ENCODE data around the gene ZNF276.
"Not testable (repeated sequence)": the region's sequence is repeated elsewhere in the genome, so short reads cannot be mapped to it uniquely, and the experiment has no call there.

The ZNF276 gene

GRCh38 chr16:89736554-89736953 lies 15.2 kb downstream of the ZNF276 start:
- no peak for DNase-seq (ENCODE audit: low read depth, low spot score)

DNA sequence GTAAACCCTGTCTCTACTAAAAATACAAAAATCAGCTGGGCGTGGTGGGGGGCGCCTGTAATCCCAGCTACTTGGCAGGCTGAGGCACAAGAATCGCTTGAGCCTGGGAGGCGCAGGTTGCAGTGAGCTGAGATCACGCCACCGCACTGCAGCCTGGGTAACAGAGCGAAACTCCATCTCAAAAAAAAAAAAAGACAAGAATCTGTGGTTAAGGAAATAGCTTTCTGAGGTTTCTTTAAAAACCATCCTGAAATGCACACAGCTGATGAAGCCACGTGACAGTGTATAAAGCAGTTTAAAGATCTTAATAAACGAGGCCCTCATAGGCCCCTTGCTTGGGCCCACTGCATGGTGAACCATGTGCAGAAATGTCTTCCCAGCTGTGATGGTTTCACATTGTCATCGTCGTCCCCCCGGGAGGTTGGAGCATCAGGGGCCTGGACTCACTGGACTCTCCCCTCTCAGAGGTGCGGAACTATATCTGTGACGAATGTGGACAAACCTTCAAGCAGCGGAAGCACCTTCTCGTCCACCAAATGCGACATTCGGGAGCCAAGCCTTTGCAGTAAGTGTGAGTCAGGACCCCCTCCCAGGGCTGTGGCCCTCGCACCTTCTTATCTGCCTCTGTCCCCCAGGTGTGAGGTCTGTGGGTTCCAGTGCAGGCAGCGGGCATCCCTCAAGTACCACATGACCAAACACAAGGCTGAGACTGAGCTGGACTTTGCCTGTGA lies 16.2 kb downstream of the ZNF276 start:
- DNase-seq (ENCODE audit: low read depth, low spot score), result no peak

- DNase-seq (ENCODE audit: low read depth, low spot score), result no peak
These were observed 16.7 kb downstream of the ZNF276 start for GRCh38 chr16:89738072-89738377.

DNA sequence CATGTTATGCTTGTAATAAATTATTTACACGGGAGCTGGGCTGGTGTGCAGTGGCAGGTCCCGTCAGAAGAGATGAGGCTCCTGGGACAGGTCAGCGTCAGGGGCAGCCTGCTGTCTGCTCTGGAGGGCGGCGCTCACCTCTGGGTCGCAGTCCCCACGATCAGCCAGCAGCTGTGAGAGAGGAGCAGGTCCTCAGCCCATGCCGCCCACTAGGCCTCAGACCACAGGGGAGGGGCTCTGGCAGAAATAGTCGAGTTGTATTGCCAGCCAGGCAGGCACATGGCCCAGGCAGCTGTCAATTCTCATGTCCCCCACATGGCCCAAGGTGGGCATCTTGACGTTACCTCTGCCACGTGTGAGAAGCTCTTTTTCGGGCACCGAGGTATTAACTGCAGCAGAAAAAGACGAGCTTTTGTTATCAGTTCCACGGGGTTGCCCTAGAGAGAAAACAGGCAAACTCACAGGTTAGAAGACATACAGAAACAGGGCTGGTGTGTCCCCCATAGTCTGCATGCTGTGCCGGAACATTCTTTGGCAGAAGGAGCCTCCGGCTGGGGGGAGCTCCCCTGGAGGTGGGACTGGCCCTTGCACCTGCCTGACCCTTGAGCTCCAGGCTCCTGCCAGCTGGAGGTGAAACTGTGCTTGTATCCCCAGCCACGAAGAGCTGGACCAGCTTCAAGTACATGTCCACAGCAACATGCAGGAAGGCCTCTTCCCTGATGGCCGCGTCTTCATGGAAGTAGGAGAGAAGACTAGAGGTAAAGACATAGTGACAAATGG lies 17.4 kb downstream of the ZNF276 start:
- no peak for DNase-seq (ENCODE audit: low read depth, low spot score)

- DNase-seq (ENCODE audit: low read depth, low spot score), result no peak
These were observed 18.0 kb downstream of the ZNF276 start for GRCh38 chr16:89739383-89739782.

GRCh38 chr16:89741342-89742014 lies 20.1 kb downstream of the ZNF276 start:
- no peak for DNase-seq (ENCODE audit: low read depth, low spot score)

- no peak for DNase-seq (ENCODE audit: low read depth, low spot score)
These were observed 21.6 kb downstream of the ZNF276 start for GRCh38 chr16:89742948-89743347.

GRCh38 chr16:89744813-89745212 lies 23.5 kb downstream of the ZNF276 start:
- no peak for DNase-seq (ENCODE audit: low read depth, low spot score)

- DNase-seq (ENCODE audit: low read depth, low spot score), result no peak
These were observed 24.7 kb downstream of the ZNF276 start for GRCh38 chr16:89746043-89746442.

GRCh38 chr16:89748076-89748475 lies 26.7 kb downstream of the ZNF276 start:
- DNase-seq (ENCODE audit: low read depth, low spot score), result no peak

- DNase-seq (ENCODE audit: low read depth, low spot score), result no peak
These were observed 27.6 kb downstream of the ZNF276 start for GRCh38 chr16:89748921-89749320.

- no peak for DNase-seq (ENCODE audit: low read depth, low spot score)
These were observed 28.3 kb downstream of the ZNF276 start for GRCh38 chr16:89749637-89750036.

DNA sequence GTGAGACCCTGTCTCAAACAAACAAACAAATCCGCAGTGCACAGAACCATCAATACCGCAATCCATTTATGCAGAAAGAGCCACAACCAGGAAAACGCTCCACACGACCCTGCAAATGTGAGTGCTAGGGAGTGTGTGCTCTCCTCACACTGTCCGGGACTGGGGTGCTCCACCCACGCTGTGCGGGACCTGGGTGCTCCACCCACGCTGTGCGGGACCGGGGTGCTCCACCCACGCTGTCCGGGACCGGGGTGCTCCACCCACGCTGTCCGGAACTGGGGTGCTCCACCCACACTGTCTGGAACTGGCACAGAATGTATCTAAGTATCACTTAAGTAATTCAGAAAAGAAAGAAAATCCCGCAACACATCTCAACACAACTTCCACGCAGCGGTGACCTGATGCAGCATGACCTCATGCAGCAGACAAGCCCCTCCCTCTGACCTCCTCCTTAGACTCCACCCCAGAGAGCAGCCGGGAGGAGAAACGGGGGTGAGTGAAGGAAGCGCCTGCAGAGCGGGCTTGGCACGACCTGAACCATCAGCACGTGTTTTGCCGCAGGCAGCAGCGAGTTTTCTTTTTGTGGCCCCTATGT lies 38.5 kb downstream of the ZNF276 start:
- DNase-seq (ENCODE audit: low read depth, low spot score), result no peak

DNA sequence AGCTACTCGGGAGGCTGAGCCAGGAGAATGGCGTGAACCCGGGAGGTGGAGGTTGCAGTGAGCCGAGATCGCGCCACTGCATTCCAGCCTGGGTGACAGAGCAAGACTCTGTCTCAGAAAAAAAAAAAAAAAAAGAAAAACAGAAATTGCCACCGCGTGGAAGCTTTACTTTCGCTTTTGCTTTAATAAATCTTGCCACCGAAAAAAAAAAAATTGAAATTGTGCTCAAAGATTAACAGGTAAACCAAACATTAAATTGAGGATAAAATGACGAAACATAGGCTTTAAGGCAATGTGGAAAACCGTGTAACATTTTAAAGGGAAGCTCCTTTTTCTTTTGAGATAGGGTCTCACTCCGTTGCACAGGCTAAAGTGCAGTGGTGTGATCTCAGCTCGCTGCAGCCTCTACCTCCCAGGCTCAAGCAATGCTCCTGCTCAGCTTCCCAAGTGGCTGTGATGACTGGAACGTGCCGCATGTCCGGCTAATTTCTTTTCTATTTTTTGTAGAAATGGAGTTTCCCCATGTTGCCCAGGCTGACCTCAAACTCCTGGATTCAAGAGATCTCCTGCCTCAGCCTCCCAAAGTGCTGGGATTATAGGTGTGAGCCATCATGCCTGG lies 40.1 kb downstream of the ZNF276 start:
- no peak for DNase-seq (ENCODE audit: low read depth, low spot score)

- DNase-seq (ENCODE audit: low read depth, low spot score), result peak; percentile 6
These were observed 43.4 kb downstream of the ZNF276 start for GRCh38 chr16:89764711-89765201.

GRCh38 chr16:89765292-89765830 lies 44.0 kb downstream of the ZNF276 start:
- DNase-seq (ENCODE audit: low read depth, low spot score), result no peak

DNA sequence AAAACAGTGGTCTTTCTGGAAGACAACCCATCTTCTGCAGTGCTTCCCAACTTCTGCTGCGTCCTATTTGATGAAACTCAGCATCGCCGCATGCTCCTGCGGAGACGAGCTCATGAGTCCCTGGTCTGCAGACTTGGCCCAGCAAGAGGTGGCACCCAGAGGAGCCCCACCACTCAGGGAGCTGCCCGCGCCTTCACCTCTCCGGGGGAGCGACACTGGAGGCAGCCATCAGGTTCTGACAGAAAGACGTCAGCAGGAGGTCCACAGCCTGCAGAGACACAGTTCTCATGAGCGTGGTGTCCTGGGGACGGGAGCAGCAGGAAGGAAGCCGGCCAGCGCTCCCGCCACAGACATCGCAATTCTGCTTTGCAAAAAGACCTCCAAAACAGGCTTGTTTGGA lies 49.0 kb downstream of the ZNF276 start:
- no peak for DNase-seq (ENCODE audit: low read depth, low spot score)

DNA sequence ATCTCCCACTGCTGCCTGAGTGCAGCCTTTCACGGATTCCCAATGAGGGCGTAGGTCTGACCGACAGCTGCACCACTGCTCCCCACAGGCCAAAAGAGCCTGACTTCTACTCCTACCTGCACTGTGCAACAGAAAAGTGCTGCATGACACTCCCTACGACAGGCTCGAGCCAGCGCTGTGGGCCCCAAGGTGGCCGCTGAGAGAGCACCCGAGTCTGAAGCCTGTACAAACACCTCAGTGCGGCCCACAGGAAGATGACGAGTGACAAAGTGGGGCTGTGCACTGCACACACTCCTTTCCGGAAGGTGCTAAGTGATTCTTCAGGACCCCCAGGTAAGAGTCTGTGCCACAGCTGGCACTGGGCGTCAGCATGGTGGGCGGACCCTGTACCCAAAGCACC lies 53.9 kb downstream of the ZNF276 start:
- DNase-seq (ENCODE audit: low read depth, low spot score), result no peak

DNA sequence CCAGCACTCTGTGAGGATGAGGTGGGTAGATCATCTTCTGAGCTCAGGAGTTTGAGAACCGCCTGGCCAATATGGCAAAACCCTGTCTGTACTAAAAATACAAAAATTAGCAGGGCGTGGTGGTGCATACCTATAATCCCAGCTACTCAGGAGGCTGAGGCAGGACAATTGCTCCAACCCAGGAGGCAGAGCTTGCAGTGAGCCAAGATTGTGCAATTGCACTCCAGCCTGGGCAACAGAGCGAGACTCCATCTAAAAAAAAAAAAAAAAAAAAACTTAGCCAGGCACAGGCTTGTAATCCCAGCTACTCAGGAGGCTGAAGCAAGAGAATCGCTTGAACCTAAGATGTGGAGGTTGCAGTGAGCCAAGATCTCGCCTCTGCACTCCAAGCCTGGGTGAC lies 56.9 kb downstream of the ZNF276 start:
- DNase-seq (ENCODE audit: low read depth, low spot score), result not testable (repeated sequence)

- no peak for DNase-seq (ENCODE audit: low read depth, low spot score)
These were observed 58.0 kb downstream of the ZNF276 start for GRCh38 chr16:89779231-89779908.

GRCh38 chr16:89779909-89780305 lies 58.6 kb downstream of the ZNF276 start:
- DNase-seq (ENCODE audit: low read depth, low spot score), result no peak
